Measurements from ENCODE around the gene FBXL13.
"Not testable (repeated sequence)": the region's sequence is repeated elsewhere in the genome, so short reads cannot be mapped to it uniquely, and the experiment has no call there.

FBXL13 gene

DNA sequence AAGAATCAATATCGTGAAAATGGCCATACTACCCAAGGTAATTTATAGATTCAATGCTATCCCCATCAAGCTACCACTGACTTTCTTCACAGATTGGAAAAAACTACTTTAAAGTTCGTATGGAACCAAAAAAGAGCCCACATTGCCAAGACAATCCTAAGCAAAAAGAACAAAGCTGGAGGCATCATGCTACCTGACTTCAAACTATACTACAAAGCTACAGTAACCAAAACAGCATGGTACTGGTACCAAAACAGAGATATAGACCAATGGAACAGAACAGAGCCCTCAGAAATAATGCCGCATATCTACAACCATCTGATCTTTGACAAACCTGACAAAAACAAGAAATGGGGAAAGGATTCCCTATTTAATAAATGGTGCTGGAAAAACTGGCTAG, 53.7 kb downstream of the FBXL13 start:
- DNase-seq, result not testable (repeated sequence)

DNA sequence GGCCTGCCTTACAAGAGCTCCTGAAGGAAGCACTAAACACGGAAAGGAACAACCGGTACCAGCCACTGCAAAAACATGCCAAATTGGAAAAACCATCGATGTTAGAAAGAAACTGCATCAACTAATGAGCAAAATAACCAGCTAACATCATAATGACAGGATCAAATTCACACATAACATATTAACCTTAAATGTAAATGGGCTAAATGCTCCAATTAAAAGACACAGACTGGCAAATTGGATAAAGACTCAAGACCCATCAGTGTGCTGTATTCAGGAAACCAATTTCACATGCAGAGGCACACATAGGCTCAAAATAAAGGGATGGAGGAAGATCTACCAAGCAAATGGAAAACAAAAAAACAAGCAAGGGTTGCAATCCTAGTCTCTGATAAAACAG, 56.3 kb downstream of the FBXL13 start:
- DNase-seq, result not testable (repeated sequence)

DNA sequence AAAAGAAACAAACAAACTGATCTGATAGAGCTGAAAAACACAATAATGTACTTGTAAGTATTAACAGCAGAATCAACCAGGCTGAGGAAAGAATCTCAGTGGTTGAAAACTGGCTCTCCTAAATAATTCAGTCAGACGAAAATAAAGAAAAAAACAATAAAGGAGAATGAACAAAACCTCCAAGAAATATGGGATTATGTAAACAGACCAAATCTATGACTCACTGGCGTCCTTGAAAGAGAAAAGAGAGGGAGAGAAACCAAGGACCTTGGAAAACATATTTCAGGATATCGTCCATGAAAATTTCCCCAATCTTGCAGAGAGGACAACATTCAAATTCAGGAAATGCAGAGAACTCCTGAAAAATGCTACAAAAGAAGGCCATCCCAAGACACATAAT, 62.9 kb downstream of the FBXL13 start:
- DNase-seq, result no peak

DNA sequence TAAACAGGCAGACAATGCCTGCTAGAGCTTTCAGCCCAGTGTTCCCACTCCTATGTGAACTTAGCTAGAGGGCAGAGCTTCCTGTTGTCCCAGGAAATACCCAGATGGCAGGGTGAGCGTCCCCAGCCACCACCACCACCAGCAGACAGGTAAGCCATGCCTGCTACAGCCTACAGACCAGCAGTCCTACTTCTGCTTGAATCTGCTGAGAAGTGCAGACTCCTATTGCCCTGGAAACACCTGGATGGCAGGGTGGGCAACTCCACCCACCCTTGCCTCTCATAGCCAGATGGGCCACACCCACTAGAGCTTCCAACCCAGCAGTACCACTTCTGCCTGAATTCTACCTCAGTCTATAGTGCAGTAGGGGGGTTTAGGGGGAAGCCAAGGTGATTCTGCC, 64.4 kb downstream of the FBXL13 start:
- DNase-seq, result no peak

DNA sequence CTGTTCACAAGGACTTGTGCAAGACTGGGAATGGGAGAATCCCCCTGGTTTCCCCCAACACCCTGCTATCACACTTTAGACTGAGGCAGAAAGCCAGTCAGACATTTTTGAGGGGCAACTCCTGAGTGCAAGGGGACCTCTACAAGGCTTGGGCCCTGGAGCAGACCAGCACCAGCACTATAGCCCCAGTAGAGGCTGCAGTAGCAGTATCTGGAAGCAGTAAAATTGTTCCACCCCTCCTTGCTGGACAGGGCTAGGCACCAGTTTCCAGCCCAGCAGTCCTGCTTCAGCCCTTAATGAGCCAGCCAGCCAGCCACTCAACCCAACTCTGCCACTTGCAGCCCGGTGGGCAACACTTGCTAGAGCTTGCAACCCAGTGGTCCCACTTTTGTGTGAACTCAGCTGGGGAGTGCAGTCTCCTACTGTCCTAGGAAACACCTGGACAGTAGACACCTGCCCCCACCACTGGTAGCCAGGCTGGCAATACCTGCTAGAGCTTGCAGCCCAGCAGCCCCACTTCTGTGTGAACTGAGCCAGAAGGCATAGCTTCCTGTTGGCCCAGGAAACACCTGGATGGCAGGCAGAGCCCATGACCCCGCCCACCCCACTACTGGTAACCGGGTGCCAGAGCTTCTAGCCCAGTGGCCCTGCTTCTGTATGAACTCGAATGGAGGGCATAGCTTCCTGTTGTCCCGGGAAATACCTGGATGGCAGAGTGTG, 65.0 kb downstream of the FBXL13 start:
- DNase-seq, result no peak

DNA sequence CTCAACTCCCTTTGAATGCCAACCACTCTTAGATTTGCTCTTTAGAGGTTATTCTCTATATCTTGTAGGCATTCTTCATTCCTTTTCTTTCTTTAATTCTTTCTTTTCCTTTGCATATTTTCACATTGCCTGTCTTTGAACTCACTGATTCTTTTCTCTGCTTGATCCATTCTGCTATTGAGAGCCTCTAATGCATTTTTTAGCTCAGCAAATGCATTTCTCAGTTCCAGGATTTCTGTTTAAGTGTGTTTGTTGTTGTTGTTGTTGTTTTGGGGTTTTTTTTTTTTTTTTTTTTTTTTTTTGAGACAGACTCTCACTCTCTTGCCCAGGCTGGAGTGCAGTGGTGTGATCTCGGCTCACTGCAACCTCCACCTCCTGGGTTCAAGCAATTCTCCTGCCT, 71.6 kb downstream of the FBXL13 start:
- no peak for DNase-seq

DNA sequence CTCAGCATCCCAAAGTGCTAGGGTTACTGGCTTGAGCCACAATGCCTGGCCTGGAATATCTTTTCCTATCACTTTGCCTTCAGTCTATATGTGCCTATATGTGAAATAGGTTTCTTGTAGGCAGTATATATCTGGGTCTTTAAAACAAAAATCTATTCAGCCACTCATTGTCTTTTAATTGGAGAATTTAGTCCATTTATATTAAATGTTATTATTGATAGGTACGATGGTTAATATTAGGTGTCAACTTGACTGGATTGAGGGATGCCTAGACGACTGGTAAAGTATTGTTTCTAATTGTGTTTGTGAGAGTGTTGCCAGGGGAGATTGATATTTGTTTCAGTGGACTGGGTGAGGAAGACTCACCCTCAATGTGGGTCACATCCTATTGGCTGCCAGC, 73.4 kb downstream of the FBXL13 start:
- no peak for DNase-seq

DNA sequence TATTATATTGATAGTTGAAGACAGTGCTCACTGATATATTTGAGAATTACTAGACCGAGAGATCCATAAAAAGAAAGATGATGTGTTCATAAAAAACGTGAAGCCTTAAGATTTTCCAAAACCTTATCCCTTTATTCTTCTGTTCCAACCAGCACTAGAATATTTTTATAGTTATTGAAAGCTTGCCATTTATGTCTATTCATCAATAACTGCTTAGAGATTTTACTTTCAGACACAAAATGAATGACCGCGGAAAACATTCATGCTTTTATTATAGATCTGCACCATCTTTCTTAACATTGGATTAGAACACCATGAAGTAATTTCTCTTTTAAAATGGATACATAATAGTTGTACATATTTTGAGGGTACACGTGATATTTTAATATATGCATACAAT, 77.6 kb downstream of the FBXL13 start:
- DNase-seq, result no peak

DNA sequence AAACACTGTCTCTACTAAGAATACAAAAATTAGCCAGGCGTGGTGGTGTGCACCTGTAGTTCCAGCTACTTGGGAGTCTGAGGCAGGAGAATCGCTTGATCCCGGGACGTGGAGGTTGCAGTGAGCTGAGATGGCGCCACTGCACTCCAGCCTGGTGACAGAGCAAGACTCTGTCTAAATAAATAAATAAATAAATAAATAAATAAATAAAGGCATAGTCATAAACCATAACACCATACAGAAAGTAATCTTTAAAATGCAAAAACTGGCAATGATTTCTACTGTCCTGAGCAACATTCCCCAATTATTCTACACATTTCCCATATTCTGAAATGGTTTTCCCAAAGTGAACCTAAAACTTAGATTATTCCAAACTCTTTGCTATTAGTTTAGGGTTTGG, 79.0 kb downstream of the FBXL13 start:
- DNase-seq, result not testable (repeated sequence)

DNA sequence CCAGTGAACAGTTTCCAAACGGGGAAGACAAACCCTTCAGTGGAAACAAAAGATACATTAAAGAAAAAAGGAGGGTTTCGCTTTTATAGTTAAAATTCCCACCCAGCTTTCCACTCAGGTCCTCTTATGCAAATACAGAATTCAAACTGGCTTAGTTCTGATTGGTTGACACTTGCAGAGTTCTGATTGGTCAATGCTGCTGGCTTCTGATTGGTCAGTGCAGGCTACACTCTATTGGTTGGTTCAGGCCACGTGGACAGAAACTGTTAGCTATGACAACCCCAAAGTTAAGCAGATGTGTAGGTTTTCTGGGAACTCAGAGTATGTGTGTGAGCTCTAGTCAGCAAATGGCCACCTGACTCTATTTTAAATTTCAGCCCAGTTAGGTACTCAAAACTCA, 80.0 kb downstream of the FBXL13 start:
- no peak for DNase-seq

DNA sequence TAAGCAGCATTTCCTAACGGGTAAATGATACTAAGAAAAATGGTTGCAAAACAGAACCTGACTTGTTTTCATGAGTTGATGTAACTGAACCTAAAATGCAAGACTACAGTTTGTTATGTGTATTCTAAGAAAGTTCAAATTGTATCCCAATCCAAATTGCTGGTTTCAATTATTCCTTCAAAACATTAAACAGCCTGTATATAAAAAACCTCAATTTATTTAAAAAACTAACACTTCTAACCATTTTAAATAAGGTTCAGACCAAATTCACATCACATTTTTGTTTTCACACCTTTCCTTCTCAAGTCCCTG, 80.9 kb downstream of the FBXL13 start:
- DNase-seq, result no peak

DNA sequence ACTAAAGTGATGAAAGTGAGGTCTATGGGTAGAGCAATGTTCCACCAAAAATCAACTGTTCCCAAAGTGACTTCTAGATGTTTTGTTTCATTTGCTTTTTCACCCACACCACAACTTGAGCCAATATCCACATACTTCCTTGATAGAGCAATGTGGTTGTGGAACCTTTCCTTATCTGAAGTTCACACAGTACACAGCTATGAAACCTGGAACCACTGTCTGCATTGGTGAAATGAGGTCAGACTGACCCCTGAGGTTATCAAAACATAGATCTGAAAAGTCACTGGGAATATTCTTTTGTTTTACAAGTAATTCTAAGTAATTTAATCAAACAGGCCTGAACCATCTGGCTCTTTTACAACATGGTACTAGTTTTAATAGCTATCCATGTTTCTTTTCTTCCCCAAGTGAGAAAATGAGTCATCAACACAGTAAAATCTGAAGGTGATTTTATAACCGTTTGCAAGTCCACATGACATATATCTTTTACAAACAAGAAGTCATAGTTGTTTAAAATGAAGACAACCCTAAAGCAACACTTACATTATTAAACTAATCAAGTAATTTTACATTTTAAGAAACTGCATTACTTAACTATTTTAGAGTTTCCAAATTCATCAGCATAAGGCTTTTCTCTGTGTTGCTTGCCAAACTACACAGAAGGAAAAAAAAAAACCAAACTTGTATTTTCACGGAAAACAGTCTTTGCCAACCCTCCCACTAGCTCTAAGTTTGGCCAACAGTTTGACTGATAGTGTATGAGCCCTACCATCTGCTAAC, 81.5 kb downstream of the FBXL13 start:
- no peak for DNase-seq

DNA sequence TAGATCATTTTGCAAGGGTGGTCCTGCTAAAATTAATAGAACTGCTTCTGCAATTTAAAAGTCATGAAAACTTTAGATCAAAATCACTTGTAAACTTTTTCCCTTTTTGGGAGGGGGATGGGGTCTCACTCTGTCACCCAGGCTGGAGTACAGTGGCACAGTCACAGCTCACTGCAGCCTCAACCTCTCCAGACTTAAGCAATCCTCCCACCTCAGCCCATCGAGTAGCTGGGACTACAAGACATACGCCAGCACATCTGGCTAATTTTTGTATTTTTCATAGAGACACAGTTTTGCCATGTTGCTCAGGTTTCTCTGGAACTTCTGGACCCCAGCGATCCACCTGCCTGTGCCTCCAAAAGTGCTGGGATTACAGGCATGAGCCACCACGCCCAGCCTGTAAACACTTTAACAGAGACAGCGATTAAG, 82.1 kb downstream of the FBXL13 start:
- DNase-seq, result no peak

DNA sequence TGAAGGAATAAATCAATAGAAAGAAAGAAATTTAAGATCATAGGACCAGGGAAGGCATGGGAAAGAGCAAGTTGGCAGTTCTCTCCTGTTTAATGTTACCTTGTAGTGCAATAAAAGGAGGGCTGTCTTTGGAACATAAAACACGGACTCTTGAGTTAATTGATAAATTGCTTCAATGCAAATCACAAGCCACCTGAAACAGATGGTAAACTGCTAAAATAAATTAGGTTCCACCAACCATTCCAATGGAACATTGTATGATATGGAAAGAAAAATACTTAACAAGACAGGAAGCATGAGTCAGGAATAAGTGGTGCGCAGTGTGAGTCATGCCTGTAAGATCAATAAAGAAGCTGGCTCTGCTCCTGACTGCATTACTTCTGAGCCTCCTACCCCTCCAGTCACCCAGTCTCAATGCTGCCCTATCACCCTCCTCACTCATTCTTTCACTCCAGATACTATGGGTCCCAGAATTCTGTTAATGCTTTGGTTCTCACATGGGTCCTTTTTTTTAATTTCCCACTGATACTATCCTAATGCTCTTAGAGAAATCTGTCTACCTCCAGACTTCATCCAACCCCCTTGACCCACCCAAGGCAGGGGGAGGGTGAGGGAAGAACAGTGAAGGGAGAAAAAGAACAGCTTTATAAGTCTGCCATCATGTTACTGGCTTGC, 82.9 kb downstream of the FBXL13 start:
- peak; percentile 89 for DNase-seq

DNA sequence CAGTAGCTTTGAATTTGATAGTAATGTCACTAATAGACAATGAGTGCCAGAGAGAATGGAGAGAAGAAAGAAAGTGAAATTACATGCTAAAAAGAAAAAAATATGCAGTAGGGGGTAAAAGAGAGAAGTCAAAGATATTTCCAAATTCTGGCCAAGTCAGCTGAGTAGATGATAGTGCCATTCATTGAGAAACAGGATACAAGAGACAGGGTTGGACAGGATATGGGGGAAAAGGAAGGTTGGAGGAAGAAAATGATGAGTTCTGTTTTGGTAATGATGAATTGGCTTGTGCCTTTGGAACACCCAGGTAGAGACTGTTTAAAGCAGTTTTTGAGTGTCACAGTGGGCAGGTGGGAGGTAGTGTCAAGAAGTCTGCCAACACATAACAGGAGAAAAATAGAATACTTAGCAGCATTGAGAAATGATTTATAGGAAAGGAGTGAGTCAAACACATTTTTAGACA, 83.5 kb downstream of the FBXL13 start:
- no peak for DNase-seq

DNA sequence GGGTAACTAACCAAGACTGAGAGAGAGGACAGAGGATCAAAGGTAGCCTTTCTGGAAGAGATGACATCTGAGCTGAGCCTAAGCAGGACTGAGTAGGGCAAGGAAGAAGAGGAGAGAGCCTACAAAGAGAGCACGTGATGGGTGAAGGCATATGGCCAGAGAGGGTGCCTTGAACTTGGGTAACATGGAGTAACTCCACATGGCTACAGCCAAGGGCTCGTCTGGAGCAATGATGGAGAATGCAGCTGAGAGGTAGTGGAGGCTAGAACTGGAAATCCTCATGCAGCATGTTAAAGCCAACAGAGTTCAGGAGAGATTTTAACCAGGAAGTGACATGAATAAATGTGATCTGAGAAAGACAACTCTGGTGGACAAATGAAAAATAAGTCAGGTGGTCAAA, 84.0 kb downstream of the FBXL13 start:
- DNase-seq, result no peak

DNA sequence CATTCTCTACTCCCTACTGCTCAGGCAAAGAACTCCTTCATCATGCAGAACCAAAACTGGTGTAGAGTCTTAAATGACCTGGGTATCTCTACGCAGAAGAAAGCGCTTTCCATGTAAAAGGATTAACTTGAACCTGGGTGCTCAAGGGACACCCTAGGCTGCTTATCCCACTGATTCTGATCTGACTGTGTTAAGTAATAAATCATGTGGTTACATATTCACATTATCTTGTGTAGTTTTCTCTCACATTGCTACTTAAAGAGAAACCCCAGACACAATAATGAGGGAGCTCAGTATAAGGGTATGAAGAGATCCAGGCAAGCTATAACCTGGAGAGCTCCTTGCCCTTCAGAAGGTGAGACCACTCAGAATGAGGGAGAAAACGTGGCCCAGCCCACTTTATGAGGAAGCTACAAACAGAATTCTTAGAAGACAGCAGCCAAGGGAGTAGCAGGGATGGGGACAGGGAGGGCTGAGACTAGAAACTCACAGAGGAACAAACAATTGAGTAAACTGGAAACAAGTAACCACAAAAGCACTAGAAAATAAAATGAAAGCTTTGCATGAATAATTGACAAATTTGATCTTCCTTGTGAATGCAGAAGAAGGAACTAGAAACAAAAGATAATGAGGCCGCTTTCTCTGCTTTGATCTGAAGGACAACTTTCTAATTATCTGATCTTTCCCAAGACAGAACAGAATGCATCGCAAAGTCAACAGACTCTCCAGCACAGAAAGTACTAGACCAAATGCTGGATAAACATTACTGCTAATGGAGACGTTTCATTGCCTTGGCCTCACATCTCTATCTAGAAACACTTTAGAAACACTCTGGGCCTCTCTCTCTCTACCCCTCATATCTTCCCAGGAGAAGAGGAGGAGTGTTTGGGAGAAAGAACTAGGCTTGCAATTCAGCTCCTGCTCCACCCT, 85.7 kb downstream of the FBXL13 start:
- DNase-seq, result no peak

DNA sequence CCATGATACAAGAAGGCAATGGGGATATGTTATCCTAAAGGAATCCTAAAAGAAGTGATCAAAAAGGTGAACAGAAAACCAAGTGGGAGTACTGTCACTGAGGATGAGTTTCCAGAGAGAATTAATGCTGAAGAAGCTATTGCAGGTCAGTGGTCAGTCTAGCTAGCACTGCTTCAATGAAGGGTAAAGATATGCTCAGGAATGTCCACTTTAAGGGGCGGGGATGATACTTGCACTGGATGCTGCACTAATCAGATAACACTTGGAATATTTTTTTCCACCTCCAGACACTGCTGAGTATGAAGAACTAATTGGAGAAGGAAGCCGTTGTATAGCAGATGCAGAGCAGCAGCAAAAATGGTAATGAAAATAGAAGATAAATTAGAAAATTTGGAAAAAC, 86.5 kb downstream of the FBXL13 start:
- no peak for DNase-seq

DNA sequence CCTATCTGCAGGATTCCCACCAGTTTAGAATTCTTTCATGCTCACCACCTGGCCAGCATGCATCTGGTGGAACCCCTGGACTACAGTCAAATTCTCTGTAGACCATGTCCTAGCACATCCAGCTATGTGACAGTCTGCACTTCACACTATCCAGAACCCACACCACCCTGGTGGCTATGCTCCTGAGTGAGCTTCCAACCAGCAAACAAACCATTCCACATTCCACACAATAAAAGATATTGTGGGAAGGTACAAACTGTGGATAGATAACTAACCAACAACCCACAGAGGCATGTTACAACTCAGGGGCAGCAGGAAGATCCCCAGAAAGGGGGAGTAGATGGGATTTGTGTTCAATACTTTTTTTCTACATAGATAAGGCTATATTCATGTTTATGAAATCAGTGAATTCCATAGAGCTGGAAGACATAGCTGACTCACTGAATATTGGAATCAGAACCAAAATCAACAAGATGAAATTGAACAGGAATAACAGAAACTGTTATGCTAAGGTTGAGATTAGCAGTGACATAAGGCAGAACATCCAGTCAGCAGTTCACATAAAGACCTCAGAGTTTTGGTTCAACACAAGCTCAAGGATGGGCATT, 89.3 kb downstream of the FBXL13 start:
- no peak for DNase-seq

DNA sequence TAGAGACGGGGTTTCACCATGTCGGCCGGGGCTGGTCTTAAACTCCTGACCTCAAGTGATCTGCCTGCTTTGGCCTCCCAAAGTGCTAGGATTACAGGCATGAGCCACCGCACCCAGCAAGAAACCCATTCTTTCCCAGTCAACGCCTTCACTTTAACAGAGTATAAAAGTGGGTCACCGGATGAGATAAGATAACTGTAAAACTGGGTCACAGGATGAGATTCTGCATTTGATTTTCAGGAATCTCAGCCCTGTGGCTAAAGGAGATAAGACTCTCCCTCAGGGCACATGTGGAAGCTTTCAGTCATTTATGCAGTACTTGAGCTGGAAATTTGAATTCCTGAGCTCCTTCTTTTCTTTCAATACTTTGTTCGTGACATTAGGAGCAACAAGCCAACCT, 91.0 kb downstream of the FBXL13 start:
- DNase-seq, result no peak

DNA sequence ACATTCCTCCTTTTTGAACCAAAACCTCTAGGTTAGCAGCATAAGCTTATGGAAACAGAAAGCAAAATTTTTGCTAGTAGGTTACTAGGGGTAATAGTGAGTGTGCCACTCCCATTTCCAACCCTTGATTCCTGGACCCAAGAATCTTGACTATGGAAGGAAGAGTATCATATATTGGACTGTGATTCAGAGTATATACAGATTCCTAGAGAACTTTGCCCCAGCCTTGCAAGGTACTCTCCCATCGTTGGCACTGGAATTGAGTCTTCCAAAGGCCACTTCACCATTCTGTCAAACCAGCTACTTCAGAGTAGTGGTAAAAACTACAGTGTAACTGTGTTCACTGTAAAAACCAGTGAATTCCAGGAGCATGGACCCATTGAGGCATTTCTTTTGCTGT, 92.4 kb downstream of the FBXL13 start:
- DNase-seq, result no peak

DNA sequence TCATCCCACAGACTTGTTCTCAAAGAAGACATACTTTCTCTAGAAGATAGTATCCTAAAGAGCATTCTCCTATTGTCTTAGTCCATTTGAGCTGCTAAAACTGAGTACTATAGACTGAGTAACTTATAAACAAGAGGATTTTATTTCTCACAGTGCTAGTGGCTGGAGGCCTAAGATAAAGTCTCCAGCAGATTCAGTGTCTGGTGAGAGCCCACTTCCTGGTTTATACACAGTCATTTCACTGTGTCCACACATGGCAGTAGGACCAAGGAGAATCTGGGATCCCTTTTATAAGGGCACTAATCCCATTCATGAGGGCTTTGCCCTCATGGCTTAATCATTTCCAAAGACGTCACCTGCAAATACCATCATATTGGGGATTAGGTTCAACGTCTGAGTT, 93.1 kb downstream of the FBXL13 start:
- no peak for DNase-seq

DNA sequence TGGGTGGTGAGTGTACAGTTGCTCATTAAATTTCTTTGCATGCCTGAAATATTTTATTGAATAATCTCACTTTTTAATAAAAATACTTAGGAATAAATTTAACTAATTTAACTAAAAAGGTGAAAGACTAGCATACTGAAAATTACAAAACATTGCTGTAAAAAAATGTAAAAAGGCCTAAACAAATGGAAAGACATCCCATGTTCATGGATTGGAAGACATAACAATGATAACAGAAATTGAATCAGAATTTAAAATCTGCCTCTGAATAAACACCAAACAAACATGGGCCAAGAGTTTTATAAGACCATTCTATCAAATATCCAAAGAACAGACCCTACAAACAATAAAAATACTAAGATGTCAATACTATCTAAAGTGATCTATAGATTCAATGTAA, 94.9 kb downstream of the FBXL13 start:
- DNase-seq, result no peak

Measured in islet precursor cell (in vitro differentiated cells).